Measurements from ENCODE around the gene ARHGAP32. TPM values are rescaled to one million over a fixed set of nuclear protein-coding genes. Genes with fewer than 3 reads are reported as not detected.

ARHGAP32 gene
- total and polyA plus RNA-seq, 2 donors (not counting 1 experiment from before 2014, with no cell fraction given): 4.0 to 9.6 TPM

GRCh38 chr11:128942817-128943427, 249.2 kb downstream of the ARHGAP32 start, which contains the start of gene TP53AIP1:
Gene TP53AIP1 (minus strand): TSS chr11:128942871. CDS start chr11:128937818, 5,053 bp downstream.
- H3K9ac ChIP-seq (ENCODE audit: insufficient read depth, low read length): no peak within 1 kb of the TSS
- no peak within 1 kb of the TSS for H3K27ac ChIP-seq (ENCODE audit: insufficient read depth, low read length)
- H3K9me3 ChIP-seq (ENCODE audit: control insufficient read depth, insufficient read depth, low read depth, low read length): no peaks in the 10 kb centered on the region
- no peaks in the 10 kb centered on the region for H4K20me1 ChIP-seq (ENCODE audit: control insufficient read depth, extremely low read depth, insufficient read depth, low read length)
- TF ChIP-seq CTCF (conservative IDR thresholded peaks at IDR 0.05 in 1 of 2, IDR thresholded peaks at IDR 0.05 in 1 of 2; ENCODE audit: low read depth in 1 of 2, low read length in 2 of 2) (no peak), EZH2 (IDR thresholded peaks at IDR 0.05; ENCODE audit: low read length, missing control alignments) (no peak)
- peaks cover 8% of the 10 kb centered on the region for H3K27me3 ChIP-seq (ENCODE audit: control insufficient read depth, insufficient read depth, low read length)
- H3K36me3 ChIP-seq (ENCODE audit: control insufficient read depth, insufficient read depth, low read length): no peaks in the 10 kb centered on the region
- H3K4me1 ChIP-seq (ENCODE audit: control insufficient read depth, extremely low read depth, insufficient read depth, low read length): no peaks in the 10 kb centered on the region
- H2AFZ ChIP-seq (ENCODE audit: low read length): no peak within 1 kb of the TSS
- DNase-seq (ENCODE audit: low read depth in 2 of 2): no peak
- no peaks in the 10 kb centered on the region for H3K79me2 ChIP-seq (ENCODE audit: control insufficient read depth, insufficient read depth, low read length)
- no peak within 1 kb of the TSS for H3K4me2 ChIP-seq (ENCODE audit: extremely low read depth, insufficient read depth, low read length)
- no peak within 1 kb of the TSS for H3K4me3 ChIP-seq (replicated peaks in 1 of 4; ENCODE audit: control extremely low read depth in 1 of 4, insufficient read depth in 1 of 4, low read depth in 3 of 4, low read length in 4 of 4)

GRCh38 chr11:128942272-128942612, 249.9 kb downstream of the ARHGAP32 start:
- H3K27me3 ChIP-seq (ENCODE audit: control insufficient read depth, insufficient read depth, low read length): peaks cover 8% of the 10 kb centered on the region
- H3K9ac ChIP-seq (ENCODE audit: insufficient read depth, low read length): no peak overlapping the region
- no peak for DNase-seq (ENCODE audit: low read depth in 2 of 2)
- no peak overlapping the region for H3K27ac ChIP-seq (ENCODE audit: insufficient read depth, low read length)
- no peak for TF ChIP-seq CTCF (conservative IDR thresholded peaks at IDR 0.05 in 1 of 2, IDR thresholded peaks at IDR 0.05 in 1 of 2; ENCODE audit: low read depth in 1 of 2, low read length in 2 of 2)
- no peak overlapping the region for H3K4me2 ChIP-seq (ENCODE audit: extremely low read depth, insufficient read depth, low read length)
- H3K79me2 ChIP-seq (ENCODE audit: control insufficient read depth, insufficient read depth, low read length): no peaks in the 10 kb centered on the region
- H2AFZ ChIP-seq (ENCODE audit: low read length): no peak overlapping the region
- no peaks in the 10 kb centered on the region for H4K20me1 ChIP-seq (ENCODE audit: control insufficient read depth, extremely low read depth, insufficient read depth, low read length)
- H3K4me3 ChIP-seq (replicated peaks in 1 of 4; ENCODE audit: control extremely low read depth in 1 of 4, insufficient read depth in 1 of 4, low read depth in 3 of 4, low read length in 4 of 4): no peak overlapping the region
- H3K9me3 ChIP-seq (ENCODE audit: control insufficient read depth, insufficient read depth, low read depth, low read length): no peaks in the 10 kb centered on the region
- H3K36me3 ChIP-seq (ENCODE audit: control insufficient read depth, insufficient read depth, low read length): no peaks in the 10 kb centered on the region
- no peaks in the 10 kb centered on the region for H3K4me1 ChIP-seq (ENCODE audit: control insufficient read depth, extremely low read depth, insufficient read depth, low read length)

GRCh38 chr11:128941573-128942271, 250.4 kb downstream of the ARHGAP32 start:
- peaks cover 8% of the 10 kb centered on the region for H3K27me3 ChIP-seq (ENCODE audit: control insufficient read depth, insufficient read depth, low read length)

More at GRCh38 chr11:128941573-128942271, 250.4 kb downstream of the ARHGAP32 start:
- no peak overlapping the region for H3K27ac ChIP-seq (ENCODE audit: insufficient read depth, low read length)
- H3K79me2 ChIP-seq (ENCODE audit: control insufficient read depth, insufficient read depth, low read length): no peaks in the 10 kb centered on the region
- no peak overlapping the region for H2AFZ ChIP-seq (ENCODE audit: low read length)
- no peaks in the 10 kb centered on the region for H3K9me3 ChIP-seq (ENCODE audit: control insufficient read depth, insufficient read depth, low read depth, low read length)
- no peaks in the 10 kb centered on the region for H3K36me3 ChIP-seq (ENCODE audit: control insufficient read depth, insufficient read depth, low read length)
- no peak overlapping the region for H3K9ac ChIP-seq (ENCODE audit: insufficient read depth, low read length)
- no peak for DNase-seq (ENCODE audit: low read depth in 2 of 2)
- H4K20me1 ChIP-seq (ENCODE audit: control insufficient read depth, extremely low read depth, insufficient read depth, low read length): no peaks in the 10 kb centered on the region
- no peak overlapping the region for H3K4me3 ChIP-seq (replicated peaks in 1 of 4; ENCODE audit: control extremely low read depth in 1 of 4, insufficient read depth in 1 of 4, low read depth in 3 of 4, low read length in 4 of 4)
- TF ChIP-seq CTCF (conservative IDR thresholded peaks at IDR 0.05 in 1 of 2, IDR thresholded peaks at IDR 0.05 in 1 of 2; ENCODE audit: low read depth in 1 of 2, low read length in 2 of 2): no peak
- TF ChIP-seq EZH2 (IDR thresholded peaks at IDR 0.05; ENCODE audit: low read length, missing control alignments): no peak
- no peak overlapping the region for H3K4me2 ChIP-seq (ENCODE audit: extremely low read depth, insufficient read depth, low read length)
- no peaks in the 10 kb centered on the region for H3K4me1 ChIP-seq (ENCODE audit: control insufficient read depth, extremely low read depth, insufficient read depth, low read length)

All from fibroblast of lung (primary cell).